BJ (cell line): ENCODE results near the gene AFG1L. TPM values are rescaled to one million over a fixed set of nuclear protein-coding genes. Genes with fewer than 3 reads are reported as not detected.
"Not testable (repeated sequence)": the region's sequence is repeated elsewhere in the genome, so short reads cannot be mapped to it uniquely, and the experiment has no call there.

ENCODE experiments used
- CTCF ChIA-PET: fragments of 350-600 bp; formaldehyde crosslinking; extraction: SDS; loops from one replicate; lab custom pipeline; 2021; ENCODE audit warnings: antibody characterized with exemption, inconsistent platforms; lab: Yijun Ruan, JAX
- POLR2A ChIA-PET: fragments of 300-600 bp; sonication (Branson Sonifier 250); formaldehyde crosslinking; extraction: SDS; loops from one replicate; lab custom pipeline; 2021; ENCODE audit warnings: antibody characterized with exemption; lab: Charles Lee
- DNase-seq: peaks from one replicate; pipeline ENCODE4 v3.0.0-alpha.2; 2011; ENCODE audit warnings: low read depth
- H3K27me3 ChIP-seq: 2 replicates; pipeline ENCODE4 v1.6.0; 2011; ENCODE audit warnings: low read length; ENCODE audit not compliant: control insufficient read depth, insufficient read depth
- H3K36me3 ChIP-seq: 2 replicates; pipeline ENCODE4 v1.5.1; 2011; ENCODE audit warnings: low read length; ENCODE audit not compliant: control insufficient read depth, insufficient read depth
- H3K4me3 ChIP-seq: 2 replicates; pipeline ENCODE4 v1.5.1; 2011; ENCODE audit warnings: low read depth, mild to moderate bottlenecking, control low read depth, low read length
- polyA plus RNA-seq: library from polyadenylated mRNA; depleted of rRNA; stranded (reverse); fragments of >200 nt; gene quantifications from 2 replicates; pipeline ENCODE4 v1.2.3, GENCODE V29; 2011
- TF ChIP-seq, protein P1 (sequence below): IDR thresholded peaks from 2 replicates; pipeline ENCODE4 v1.5.1; 2011; ENCODE audit warnings: low read depth, mild to moderate bottlenecking, control low read depth, inconsistent platforms, low read length, moderate library complexity; ENCODE audit not compliant: insufficient read depth

AFG1L gene
- polyA plus RNA-seq, 1 experiment = 1.7 TPM

DNA sequence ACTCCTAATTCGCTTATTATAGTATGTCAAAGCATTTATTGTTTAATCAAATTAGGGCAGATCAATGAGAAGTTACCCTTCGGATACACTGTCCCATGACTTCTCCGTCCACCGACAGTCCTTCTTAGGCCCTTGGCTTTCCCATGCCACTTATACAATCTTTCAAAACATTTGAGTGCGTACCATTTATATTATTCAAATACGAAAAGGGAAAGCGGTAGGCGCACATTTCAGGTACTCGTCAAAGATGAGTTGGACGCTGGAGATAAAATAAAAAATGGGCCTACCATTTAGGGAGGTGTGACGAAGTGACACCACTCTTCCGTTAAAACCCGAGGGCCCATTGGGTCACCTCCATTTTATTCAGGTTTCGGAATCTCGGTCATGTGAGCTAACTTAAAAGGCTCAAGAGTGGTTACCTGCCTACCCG, 542 bp upstream of the AFG1L start:
- POLR2A ChIA-PET = no interaction called here
- CTCF ChIA-PET = interaction anchor here (1.0 kb wide), 1 partner anchor 247 kb away, joined by 3 read pairs; no protein-coding TSS in a partner anchor

DNA sequence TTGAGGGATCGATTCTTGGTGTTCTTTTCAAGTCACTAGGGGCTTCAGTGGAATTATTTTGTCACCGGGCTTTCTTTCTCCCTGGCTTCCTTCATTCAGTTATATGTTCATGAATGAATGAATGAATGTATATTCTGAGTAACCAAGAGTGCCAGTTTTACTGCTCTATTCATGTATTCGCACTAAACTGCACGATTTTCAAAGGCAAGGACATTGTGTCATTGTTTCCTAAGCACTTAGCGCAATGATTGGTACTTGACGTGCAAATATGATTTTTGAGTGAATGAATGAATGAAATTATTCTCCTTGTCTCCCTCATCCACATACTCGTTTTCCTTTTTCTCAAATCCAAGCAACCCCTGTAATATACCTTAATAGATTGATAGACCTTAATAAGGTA, 822 bp downstream of the AFG1L start:
- H3K4me3 ChIP-seq = peak overlapping the region; percentile 60
- no peak for DNase-seq
- ChIA-PET POLR2A (interaction anchor here (0.6 kb wide), 1 partner anchor 185 kb away, joined by 3 read pairs; no protein-coding TSS in a partner anchor), CTCF (interaction anchor here (1.0 kb wide), 1 partner anchor 246 kb away, joined by 3 read pairs; no protein-coding TSS in a partner anchor)
- H3K27me3 ChIP-seq = no peaks in the 10 kb centered on the region
- H3K36me3 ChIP-seq = no peaks in the 10 kb centered on the region
- TF ChIP-seq, protein P1, sequence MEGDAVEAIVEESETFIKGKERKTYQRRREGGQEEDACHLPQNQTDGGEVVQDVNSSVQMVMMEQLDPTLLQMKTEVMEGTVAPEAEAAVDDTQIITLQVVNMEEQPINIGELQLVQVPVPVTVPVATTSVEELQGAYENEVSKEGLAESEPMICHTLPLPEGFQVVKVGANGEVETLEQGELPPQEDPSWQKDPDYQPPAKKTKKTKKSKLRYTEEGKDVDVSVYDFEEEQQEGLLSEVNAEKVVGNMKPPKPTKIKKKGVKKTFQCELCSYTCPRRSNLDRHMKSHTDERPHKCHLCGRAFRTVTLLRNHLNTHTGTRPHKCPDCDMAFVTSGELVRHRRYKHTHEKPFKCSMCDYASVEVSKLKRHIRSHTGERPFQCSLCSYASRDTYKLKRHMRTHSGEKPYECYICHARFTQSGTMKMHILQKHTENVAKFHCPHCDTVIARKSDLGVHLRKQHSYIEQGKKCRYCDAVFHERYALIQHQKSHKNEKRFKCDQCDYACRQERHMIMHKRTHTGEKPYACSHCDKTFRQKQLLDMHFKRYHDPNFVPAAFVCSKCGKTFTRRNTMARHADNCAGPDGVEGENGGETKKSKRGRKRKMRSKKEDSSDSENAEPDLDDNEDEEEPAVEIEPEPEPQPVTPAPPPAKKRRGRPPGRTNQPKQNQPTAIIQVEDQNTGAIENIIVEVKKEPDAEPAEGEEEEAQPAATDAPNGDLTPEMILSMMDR = no peak

More for the DNA sequence above, 542 bp upstream of the AFG1L start:
- TF ChIP-seq, protein P1 = no peak
- Histone ChIP-seq H3K4me3 (peak overlapping the region; percentile 60), H3K27me3 (no peaks in the 10 kb centered on the region), H3K36me3 (no peaks in the 10 kb centered on the region)
- no peak for DNase-seq

DNA sequence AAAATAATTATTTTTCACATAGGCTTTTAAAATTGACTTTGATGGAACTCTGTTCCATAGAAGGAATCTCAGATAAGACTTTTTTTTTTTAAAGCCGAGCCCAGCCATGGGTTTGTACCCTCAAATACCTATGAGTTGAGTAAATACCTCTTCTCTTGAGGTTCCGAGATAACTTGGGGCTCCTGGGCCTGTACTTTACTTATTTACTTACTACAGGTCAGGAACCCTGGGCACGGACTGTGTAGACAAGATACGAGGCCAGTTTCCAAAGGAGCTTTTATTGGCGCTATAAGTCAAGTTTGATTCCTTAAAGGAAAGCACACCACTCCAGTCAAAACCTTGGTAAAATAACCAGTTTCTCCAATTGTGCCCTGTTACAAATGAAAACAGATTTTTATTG, 7.5 kb downstream of the AFG1L start:
- ChIA-PET CTCF (no interaction called here), POLR2A (no interaction called here)
- Histone ChIP-seq H3K27me3 (no peaks in the 10 kb centered on the region), H3K36me3 (no peaks in the 10 kb centered on the region), H3K4me3 (no peak overlapping the region)
- DNase-seq = no peak
- TF ChIP-seq, protein P1 = no peak

DNA sequence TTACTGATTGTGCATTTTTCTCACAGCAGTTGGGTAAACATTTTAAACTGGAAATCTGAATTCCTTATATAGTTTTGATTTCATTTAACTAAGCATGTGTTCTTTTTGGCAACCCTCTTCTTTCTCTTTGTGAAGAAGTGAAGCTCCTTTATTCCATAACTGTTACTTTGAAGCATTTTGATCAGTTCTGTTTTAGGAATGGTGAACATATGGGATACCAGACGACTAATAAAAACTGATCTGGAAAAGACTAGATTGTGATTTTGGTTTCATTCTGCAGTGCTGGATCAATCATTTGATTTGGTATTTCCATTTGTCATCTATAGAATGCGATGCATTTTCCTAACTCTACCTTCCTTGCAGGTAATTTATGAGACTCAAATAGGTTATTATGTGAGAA, 9.8 kb downstream of the AFG1L start:
- ChIA-PET CTCF (no interaction called here), POLR2A (no interaction called here)
- DNase-seq = no peak

DNA sequence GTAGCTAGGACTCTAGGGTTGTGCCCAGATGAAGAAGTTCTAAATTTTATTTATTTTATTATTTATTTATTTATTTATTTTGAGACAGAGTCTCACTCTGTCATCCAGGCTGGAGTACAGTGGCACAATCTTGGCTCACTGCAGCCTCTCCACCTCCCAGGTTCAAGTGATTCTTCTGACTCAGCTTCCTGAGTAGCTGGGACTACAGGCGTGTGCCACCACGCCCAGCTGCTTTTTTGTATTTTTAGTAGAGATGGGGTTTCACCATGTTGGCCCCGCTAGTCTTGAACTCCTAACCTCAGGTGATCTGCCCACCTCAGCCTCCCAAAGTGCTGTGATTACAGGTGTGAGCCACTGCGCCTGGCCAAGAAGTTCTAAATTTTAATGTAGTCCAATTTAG, 13.8 kb downstream of the AFG1L start:
- H3K4me3 ChIP-seq, POLR2A ChIA-PET, H3K36me3 ChIP-seq, H3K27me3 ChIP-seq, DNase-seq: not testable (repeated sequence)
- CTCF ChIA-PET = interaction anchor here (0.7 kb wide), 1 partner anchor 47 kb away, joined by 3 read pairs; no protein-coding TSS in a partner anchor

More for the DNA sequence above, 9.8 kb downstream of the AFG1L start:
- TF ChIP-seq, protein P1 = no peak
- Histone ChIP-seq H3K27me3 (no peaks in the 10 kb centered on the region), H3K4me3 (no peak overlapping the region), H3K36me3 (no peaks in the 10 kb centered on the region)

DNA sequence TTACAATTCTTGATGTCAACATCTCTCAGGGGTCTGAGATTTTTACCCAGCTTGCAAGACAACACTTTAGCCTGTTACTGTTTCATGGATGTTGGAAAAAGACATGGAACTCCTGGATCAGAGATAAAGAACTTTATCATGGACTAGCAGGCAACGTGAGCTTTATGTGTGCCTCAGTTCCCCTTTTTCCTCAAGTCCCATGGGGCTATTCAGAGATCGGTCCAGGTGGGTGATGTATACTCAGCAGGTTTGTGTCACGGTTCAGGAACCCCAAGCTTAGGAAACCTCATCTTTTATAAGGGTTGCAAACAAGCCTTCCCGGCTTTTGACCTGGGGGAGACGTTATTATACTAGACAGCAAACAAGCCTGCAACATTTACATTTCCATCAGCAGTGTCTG, 15.0 kb downstream of the AFG1L start:
- ChIA-PET POLR2A (no interaction called here), CTCF (interaction anchor here (0.6 kb wide), 1 partner anchor 36 kb away, joined by 3 read pairs; no protein-coding TSS in a partner anchor)
- H3K27me3 ChIP-seq = no peaks in the 10 kb centered on the region
- DNase-seq = no peak
- no peak overlapping the region for H3K4me3 ChIP-seq
- no peaks in the 10 kb centered on the region for H3K36me3 ChIP-seq
- TF ChIP-seq, protein P1 = no peak
